A549 (cell line): ENCODE measurements around the gene MEGF6.

ENCODE experiments used
- BHLHE40 ChIP-seq: IDR thresholded peaks from 2 replicates; pipeline ENCODE4 v1.6.1; 2012; ENCODE audit warnings: low read depth, low read length, inconsistent platforms
- CTCF ChIP-seq: fragments of >200 bp; sonication (Bioruptor Twin); formaldehyde crosslinking; IDR thresholded peaks from 3 replicates; pipeline ENCODE4 v1.5.1; 2016
- EP300 ChIP-seq, 2 experiments: fragments of >200 bp; sonication (Bioruptor Twin); formaldehyde crosslinking; IDR thresholded peaks; 2 replicates in 1 of 2; 3 replicates in 1 of 2; pipeline ENCODE4 v1.6.1; 2016 to 2017
- HDAC2 ChIP-seq: fragments of 200-600 bp; sonication (generic); IDR thresholded peaks from 2 replicates; pipeline ENCODE4 v1.6.1; 2016
- HOXA7 ChIP-seq: fragments of 250-450 bp; sonication (Bioruptor Pico); IDR thresholded peaks from 2 replicates; pipeline ENCODE4 v1.5.0; 2020; ENCODE audit warnings: mild to moderate bottlenecking, moderate library complexity
- JUNB ChIP-seq: fragments of >200 bp; sonication (Bioruptor Twin); formaldehyde crosslinking; IDR thresholded peaks from 2 replicates; pipeline ENCODE4 v1.6.1; 2016
- NPAS2 ChIP-seq: fragments of 250-450 bp; sonication (Bioruptor Pico); IDR thresholded peaks from 2 replicates; pipeline ENCODE4 v1.8.0; 2022; ENCODE audit warnings: mild to moderate bottlenecking, moderate library complexity, borderline replicate concordance
- POLR2A ChIP-seq: IDR thresholded peaks from 2 replicates; pipeline ENCODE4 v1.6.1; 2012; ENCODE audit warnings: mild to moderate bottlenecking, low read length
- POLR2AphosphoS2 ChIP-seq: conservative IDR thresholded peaks from 2 replicates; pipeline ENCODE4 v1.6.1; 2012; ENCODE audit warnings: low read length, improper control_type of control experiment, inconsistent platforms
- RAD21 ChIP-seq, 2 experiments: fragments of >200 bp in 1 of 2; sonication (Bioruptor Twin) in 1 of 2; formaldehyde crosslinking in 1 of 2; IDR thresholded peaks in 1 of 2; conservative IDR thresholded peaks in 1 of 2; 2 replicates in 1 of 2; 3 replicates in 1 of 2; pipeline ENCODE4 v1.6.1; 2012 to 2018; ENCODE audit warnings: inconsistent platforms in 1 of 2
- RARB ChIP-seq: fragments of 250-450 bp; sonication (Bioruptor Pico); IDR thresholded peaks from 2 replicates; pipeline ENCODE4 v1.8.0; 2021; ENCODE audit warnings: mild to moderate bottlenecking, moderate library complexity
- ZNF302 ChIP-seq: fragments of 250-450 bp; sonication (Bioruptor Pico); IDR thresholded peaks from 2 replicates; pipeline ENCODE4 v1.9.0; 2021; ENCODE audit warnings: inconsistent platforms, mild to moderate bottlenecking, moderate library complexity

GRCh38 chr1:3641046-3641760, 29.9 kb upstream of the MEGF6 start:
- no peak for TF ChIP-seq ZNF302 (CRISPR knock-in tag)
- no peak for TF ChIP-seq POLR2A
- TF ChIP-seq HOXA7, result no peak
- no peak for TF ChIP-seq RAD21 (conservative IDR thresholded peaks at IDR 0.05 in 1 of 2, IDR thresholded peaks at IDR 0.05 in 1 of 2)
- no peak for TF ChIP-seq CTCF
- TF ChIP-seq RARB (CRISPR knock-in tag), result no peak
- TF ChIP-seq BHLHE40, result no peak
- TF ChIP-seq NPAS2 (CRISPR knock-in tag), result no peak
- TF ChIP-seq HDAC2, result no peak
- no peak for TF ChIP-seq POLR2AphosphoS2
- TF ChIP-seq EP300 (IDR thresholded peaks at IDR 0.05), result no peak
- no peak for TF ChIP-seq JUNB
